SK-N-SH treated with all-trans-retinoic acid at 6 μM for 48 hours (cell line): Measurements from ENCODE around the gene TBXA2R.

Experiments
- ATAC-seq: fragments of 200-7000 bp; cut with Tn5 transposase; 3 replicates; pipeline ENCODE4 v1.9.1; 2020; ENCODE audit warnings: mild to moderate bottlenecking, moderate library complexity
- ARNTL ChIP-seq: fragments of 450-650 bp; formaldehyde crosslinking; IDR thresholded peaks from 2 replicates; pipeline ENCODE4 v1.5.0; 2020; ENCODE audit warnings: low read depth, mild to moderate bottlenecking, moderate library complexity, borderline replicate concordance
- BACH2 ChIP-seq: fragments of 250-450 bp; sonication (Bioruptor Pico); IDR thresholded peaks from 2 replicates; pipeline ENCODE4 v1.9.0; 2021; ENCODE audit warnings: mild to moderate bottlenecking, borderline replicate concordance
- CREB5 ChIP-seq: fragments of 250-450 bp; sonication (Bioruptor Pico); IDR thresholded peaks from 2 replicates; pipeline ENCODE4 v1.5.1; 2020; ENCODE audit warnings: low read depth, mild to moderate bottlenecking, moderate library complexity
- CSDC2 ChIP-seq: fragments of 250-450 bp; sonication (Bioruptor Pico); IDR thresholded peaks from 2 replicates; pipeline ENCODE4 v1.5.0; 2020; ENCODE audit warnings: mild to moderate bottlenecking, moderate library complexity
- CSRNP3 ChIP-seq: fragments of 250-450 bp; sonication (Bioruptor Pico); IDR thresholded peaks from 2 replicates; pipeline ENCODE4 v1.5.1; 2021; ENCODE audit warnings: mild to moderate bottlenecking, moderate library complexity
- ESRRG ChIP-seq: fragments of 250-450 bp; sonication (Bioruptor Pico); IDR thresholded peaks from 2 replicates; pipeline ENCODE4 v1.6.1; 2021; ENCODE audit warnings: mild to moderate bottlenecking
- GLIS3 ChIP-seq: fragments of 250-450 bp; sonication (Bioruptor Pico); IDR thresholded peaks from 2 replicates; pipeline ENCODE4 v1.5.0; 2020; ENCODE audit warnings: mild to moderate bottlenecking, moderate library complexity
- ISL1 ChIP-seq: fragments of 250-450 bp; sonication (Bioruptor Pico); IDR thresholded peaks from 2 replicates; pipeline ENCODE4 v2.1.2; 2022; ENCODE audit warnings: mild to moderate bottlenecking, moderate library complexity
- OSR1 ChIP-seq: fragments of 250-450 bp; sonication (Bioruptor Pico); IDR thresholded peaks from 2 replicates; pipeline ENCODE4 v1.8.0; 2022; ENCODE audit warnings: moderate library complexity, mild to moderate bottlenecking, inconsistent platforms
- PPARA ChIP-seq: fragments of 250-450 bp; sonication (Bioruptor Pico); IDR thresholded peaks from 2 replicates; pipeline ENCODE4 v1.5.0; 2020; ENCODE audit warnings: mild to moderate bottlenecking, borderline replicate concordance
- RARB ChIP-seq: fragments of 250-450 bp; sonication (Bioruptor Pico); IDR thresholded peaks from 2 replicates; pipeline ENCODE4 v1.8.0; 2021; ENCODE audit warnings: mild to moderate bottlenecking, moderate library complexity
- SNAI2 ChIP-seq: fragments of 250-450 bp; sonication (Bioruptor Pico); IDR thresholded peaks from 2 replicates; pipeline ENCODE4 v1.5.0; 2020; ENCODE audit warnings: mild to moderate bottlenecking, moderate library complexity
- TCF4 ChIP-seq: fragments of 250-450 bp; sonication (Bioruptor Pico); IDR thresholded peaks from 2 replicates; pipeline ENCODE4 v1.8.0; 2021; ENCODE audit warnings: mild to moderate bottlenecking, moderate library complexity, borderline replicate concordance
- TOX ChIP-seq: fragments of 250-450 bp; sonication (Bioruptor Pico); IDR thresholded peaks from 2 replicates; pipeline ENCODE4 v1.8.0; 2021; ENCODE audit warnings: mild to moderate bottlenecking, moderate library complexity, borderline replicate concordance
- ZC3H10 ChIP-seq: fragments of 250-450 bp; sonication (Bioruptor Pico); IDR thresholded peaks from 2 replicates; pipeline ENCODE4 v1.5.1; 2021; ENCODE audit warnings: mild to moderate bottlenecking, moderate library complexity
- ZFP3 ChIP-seq: fragments of 250-450 bp; sonication (Bioruptor Pico); IDR thresholded peaks from 2 replicates; pipeline ENCODE4 v1.5.0; 2020; ENCODE audit warnings: mild to moderate bottlenecking, moderate library complexity
- ZFP30 ChIP-seq: fragments of 450-650 bp; formaldehyde crosslinking; IDR thresholded peaks from 2 replicates; pipeline ENCODE4 v1.5.0; 2022; ENCODE audit warnings: mild to moderate bottlenecking, moderate library complexity
- ZNF565 ChIP-seq: fragments of 450-650 bp; formaldehyde crosslinking; conservative IDR thresholded peaks from 2 replicates; pipeline ENCODE4 v1.5.0; 2020; ENCODE audit warnings: low read depth, mild to moderate bottlenecking, moderate library complexity
- ZNF70 ChIP-seq: fragments of 450-650 bp; formaldehyde crosslinking; IDR thresholded peaks from 2 replicates; pipeline ENCODE4 v1.5.0; 2020; ENCODE audit warnings: mild to moderate bottlenecking, moderate library complexity
- ZNF8 ChIP-seq: fragments of 450-650 bp; formaldehyde crosslinking; IDR thresholded peaks from 2 replicates; pipeline ENCODE4 v1.5.0; 2020; ENCODE audit warnings: mild to moderate bottlenecking, moderate library complexity
- TF ChIP-seq, protein P1 (sequence below): fragments of 250-450 bp; sonication (Bioruptor Pico); IDR thresholded peaks from 2 replicates; pipeline ENCODE4 v1.8.0; 2021; ENCODE audit warnings: low read depth, mild to moderate bottlenecking, moderate library complexity, borderline replicate concordance
- TF ChIP-seq, protein P2 (sequence below): fragments of 250-450 bp; sonication (Bioruptor Pico); IDR thresholded peaks from 2 replicates; pipeline ENCODE4 v1.8.0; 2020; ENCODE audit warnings: mild to moderate bottlenecking, moderate library complexity, borderline replicate concordance

The TBXA2R gene

GRCh38 chr19:3645726-3646125, 39.1 kb upstream of the TBXA2R start:
- no peak for TF ChIP-seq ZFP3
- TF ChIP-seq, all 23 proteins: peak for 0
- no peak for ATAC-seq

GRCh38 chr19:3645067-3645396, 38.4 kb upstream of the TBXA2R start:
- TF ChIP-seq CREB5 (CRISPR knock-in tag) (no peak), ZFP3 (no peak), BACH2 (CRISPR knock-in tag) (no peak), ISL1 (CRISPR knock-in tag) (no peak), ZFP30 (CRISPR knock-in tag) (no peak), TCF4 (CRISPR knock-in tag) (no peak), ZNF565 (no peak), ZC3H10 (CRISPR knock-in tag) (no peak), PPARA (CRISPR knock-in tag) (no peak)
- TF ChIP-seq, protein P1, sequence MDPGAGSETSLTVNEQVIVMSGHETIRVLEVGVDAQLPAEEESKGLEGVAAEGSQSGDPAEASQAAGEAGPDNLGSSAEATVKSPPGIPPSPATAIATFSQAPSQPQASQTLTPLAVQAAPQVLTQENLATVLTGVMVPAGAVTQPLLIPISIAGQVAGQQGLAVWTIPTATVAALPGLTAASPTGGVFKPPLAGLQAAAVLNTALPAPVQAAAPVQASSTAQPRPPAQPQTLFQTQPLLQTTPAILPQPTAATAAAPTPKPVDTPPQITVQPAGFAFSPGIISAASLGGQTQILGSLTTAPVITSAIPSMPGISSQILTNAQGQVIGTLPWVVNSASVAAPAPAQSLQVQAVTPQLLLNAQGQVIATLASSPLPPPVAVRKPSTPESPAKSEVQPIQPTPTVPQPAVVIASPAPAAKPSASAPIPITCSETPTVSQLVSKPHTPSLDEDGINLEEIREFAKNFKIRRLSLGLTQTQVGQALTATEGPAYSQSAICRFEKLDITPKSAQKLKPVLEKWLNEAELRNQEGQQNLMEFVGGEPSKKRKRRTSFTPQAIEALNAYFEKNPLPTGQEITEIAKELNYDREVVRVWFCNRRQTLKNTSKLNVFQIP: no peak
- TF ChIP-seq, all 23 proteins: peak for 0
- ATAC-seq: no peak

DNA sequence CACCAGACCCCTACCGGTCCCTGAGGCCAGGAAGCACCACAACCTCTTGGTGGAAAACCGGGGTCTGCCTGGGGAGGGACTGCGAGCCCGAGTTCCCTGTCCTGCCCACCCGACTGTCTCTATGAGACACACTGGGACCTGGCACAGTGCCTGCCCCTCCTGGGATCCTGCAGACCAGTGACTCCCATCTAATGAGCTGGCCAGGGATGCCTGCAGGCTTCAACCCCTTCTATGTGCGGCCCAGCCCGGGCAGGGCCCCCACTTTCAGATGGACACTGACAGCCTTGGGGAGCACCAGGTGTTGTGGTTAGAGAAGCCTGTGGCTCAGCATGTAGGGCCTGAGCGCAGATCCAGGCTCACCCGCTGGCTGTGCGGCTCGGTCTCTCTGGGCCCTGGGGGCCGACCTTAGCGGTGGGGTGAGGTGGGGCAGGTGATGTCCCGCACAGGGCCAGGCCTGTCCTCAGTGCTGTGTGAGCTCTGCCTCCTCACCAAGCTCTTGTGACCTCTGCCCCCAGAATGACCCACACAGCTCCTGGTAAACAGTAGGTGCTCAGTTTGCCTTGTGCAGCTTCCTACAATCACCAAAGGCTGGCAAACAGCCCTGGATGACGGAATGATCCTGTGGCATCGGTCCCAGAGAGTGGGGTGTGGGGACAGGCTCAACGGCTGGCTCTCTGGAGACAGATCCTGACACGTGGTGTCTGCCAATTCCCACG, 37.8 kb upstream of the TBXA2R start:
- no peak for ATAC-seq
- TF ChIP-seq ZC3H10 (CRISPR knock-in tag) (no peak), SNAI2 (CRISPR knock-in tag) (no peak), OSR1 (CRISPR knock-in tag) (no peak), BACH2 (CRISPR knock-in tag) (no peak), ZNF8 (CRISPR knock-in tag) (no peak), RARB (no peak), TOX (CRISPR knock-in tag) (no peak), CREB5 (CRISPR knock-in tag) (no peak)
- TF ChIP-seq, protein P2, sequence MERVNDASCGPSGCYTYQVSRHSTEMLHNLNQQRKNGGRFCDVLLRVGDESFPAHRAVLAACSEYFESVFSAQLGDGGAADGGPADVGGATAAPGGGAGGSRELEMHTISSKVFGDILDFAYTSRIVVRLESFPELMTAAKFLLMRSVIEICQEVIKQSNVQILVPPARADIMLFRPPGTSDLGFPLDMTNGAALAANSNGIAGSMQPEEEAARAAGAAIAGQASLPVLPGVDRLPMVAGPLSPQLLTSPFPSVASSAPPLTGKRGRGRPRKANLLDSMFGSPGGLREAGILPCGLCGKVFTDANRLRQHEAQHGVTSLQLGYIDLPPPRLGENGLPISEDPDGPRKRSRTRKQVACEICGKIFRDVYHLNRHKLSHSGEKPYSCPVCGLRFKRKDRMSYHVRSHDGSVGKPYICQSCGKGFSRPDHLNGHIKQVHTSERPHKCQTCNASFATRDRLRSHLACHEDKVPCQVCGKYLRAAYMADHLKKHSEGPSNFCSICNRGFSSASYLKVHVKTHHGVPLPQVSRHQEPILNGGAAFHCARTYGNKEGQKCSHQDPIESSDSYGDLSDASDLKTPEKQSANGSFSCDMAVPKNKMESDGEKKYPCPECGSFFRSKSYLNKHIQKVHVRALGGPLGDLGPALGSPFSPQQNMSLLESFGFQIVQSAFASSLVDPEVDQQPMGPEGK (CRISPR knock-in tag): no peak

GRCh38 chr19:3643674-3644313, 37.1 kb upstream of the TBXA2R start:
- no peak for ATAC-seq
- TF ChIP-seq BACH2 (CRISPR knock-in tag) (no peak), CSRNP3 (CRISPR knock-in tag) (no peak), TOX (CRISPR knock-in tag) (no peak), ISL1 (CRISPR knock-in tag) (no peak), ESRRG (CRISPR knock-in tag) (no peak), SNAI2 (CRISPR knock-in tag) (no peak), ARNTL (CRISPR knock-in tag) (no peak), ZFP30 (CRISPR knock-in tag) (no peak), ZC3H10 (CRISPR knock-in tag) (no peak), ZFP3 (no peak), CSDC2 (CRISPR knock-in tag) (no peak), GLIS3 (CRISPR knock-in tag) (no peak), PPARA (CRISPR knock-in tag) (no peak), OSR1 (CRISPR knock-in tag) (no peak), ZNF70 (CRISPR knock-in tag) (no peak), CREB5 (CRISPR knock-in tag) (no peak)
- TF ChIP-seq, protein P1: no peak
